HG02759 (cell line): ENCODE data around the gene DNASE1L1.
A peak's percentile ranks its signal among the peaks of the same experiment; 100 is the strongest.

Experiments
- ATAC-seq: cut with Tn5 transposase; IDR thresholded peaks from one replicate; pipeline ENCODE4 v1.9.1; 2021; ENCODE audit warnings: mild to moderate bottlenecking, moderate library complexity; ENCODE audit not compliant: unreplicated experiment

DNASE1L1 gene

DNA sequence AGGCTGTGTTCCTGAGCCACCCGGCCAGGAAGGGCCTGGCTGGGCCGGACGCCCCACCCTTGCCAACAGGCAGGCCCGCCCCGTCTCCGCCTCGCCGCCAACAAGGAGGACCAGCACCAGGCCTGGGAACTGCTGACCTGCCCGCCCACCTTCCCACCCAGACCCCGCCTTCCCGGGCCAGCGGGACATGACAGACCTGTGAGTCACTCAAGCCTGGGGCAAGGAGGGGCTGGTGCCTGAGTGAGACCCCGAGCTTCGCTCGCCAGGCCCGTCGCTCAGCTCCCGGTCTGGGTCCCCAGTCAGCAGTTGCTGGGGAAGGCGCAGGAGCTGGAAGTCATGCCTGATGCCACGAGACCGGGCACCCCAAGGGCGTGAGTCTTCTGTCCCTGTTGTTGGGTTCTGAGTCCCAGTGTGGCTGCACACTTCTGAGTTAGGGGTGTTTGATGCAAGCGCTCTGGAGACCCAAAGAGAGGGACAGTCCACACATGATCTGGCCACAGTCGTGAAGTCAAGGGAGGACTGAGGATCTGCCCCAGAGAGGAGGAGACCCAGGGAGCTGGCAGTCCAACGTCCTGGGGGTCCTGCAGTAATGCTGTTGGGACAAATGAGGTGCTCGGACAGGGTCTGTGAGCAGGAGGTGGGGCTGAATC lies at the start of gene DNASE1L1:
DNASE1L1 (minus strand) TSS at position 33 of the 650 bp plus-strand sequence. CDS start 3,686 bp downstream, outside the sequence.
- ATAC-seq, result peak; percentile 54

- ATAC-seq, result peak; percentile 79
Measured at GRCh38 chrX:154458116-154458953, 49.3 kb upstream of the DNASE1L1 start, which contains the start of gene PLXNA3. Gene PLXNA3, plus strand, starts transcription at chrX:154458281. Its CDS starts 1,903 bp downstream, at chrX:154460184.

GRCh38 chrX:154457491-154458115 lies 48.5 kb upstream of the DNASE1L1 start:
- peak; percentile 65 for ATAC-seq

GRCh38 chrX:154452823-154453222 lies 43.8 kb upstream of the DNASE1L1 start:
- no peak for ATAC-seq

DNA sequence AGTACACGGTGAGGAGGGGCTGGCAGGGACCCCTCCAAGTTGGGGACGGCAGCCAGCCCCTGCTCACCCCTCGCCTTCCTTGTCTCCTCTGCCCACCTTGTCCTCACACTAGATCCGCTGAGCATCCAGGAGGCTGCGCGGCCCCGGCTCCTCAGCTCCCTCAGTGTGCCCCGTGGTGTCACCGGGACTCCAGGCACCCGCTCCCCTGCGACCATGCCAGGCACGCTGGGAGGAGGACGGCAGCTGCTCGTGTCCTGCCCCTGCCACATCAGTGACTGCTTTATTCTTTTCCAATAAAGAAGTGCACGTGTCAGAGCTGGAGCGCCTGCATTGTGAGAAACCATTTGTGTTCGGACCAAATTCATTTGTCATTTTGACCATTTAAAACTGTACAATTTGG lies 41.3 kb upstream of the DNASE1L1 start:
- ATAC-seq, result no peak

DNA sequence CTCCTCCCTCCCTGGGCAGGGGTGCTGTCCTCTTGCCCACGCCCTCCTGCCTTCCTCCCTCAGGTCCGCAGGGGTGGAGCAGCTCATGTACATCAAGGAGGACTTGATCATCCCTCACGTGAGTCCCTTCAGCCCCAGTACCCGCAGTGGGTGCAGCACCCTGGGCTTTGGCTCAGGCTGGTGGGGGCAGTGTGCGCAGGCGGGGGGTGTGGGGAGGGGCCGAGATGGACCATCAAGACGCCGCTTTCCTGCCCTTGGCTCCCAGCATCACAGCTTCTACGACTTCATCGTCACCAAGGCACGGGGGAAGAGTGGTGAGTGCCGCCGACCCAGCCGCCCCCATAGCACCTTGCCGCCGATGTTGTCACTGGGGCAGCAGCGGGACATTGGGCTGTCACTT lies 40.6 kb upstream of the DNASE1L1 start:
- no peak for ATAC-seq

DNA sequence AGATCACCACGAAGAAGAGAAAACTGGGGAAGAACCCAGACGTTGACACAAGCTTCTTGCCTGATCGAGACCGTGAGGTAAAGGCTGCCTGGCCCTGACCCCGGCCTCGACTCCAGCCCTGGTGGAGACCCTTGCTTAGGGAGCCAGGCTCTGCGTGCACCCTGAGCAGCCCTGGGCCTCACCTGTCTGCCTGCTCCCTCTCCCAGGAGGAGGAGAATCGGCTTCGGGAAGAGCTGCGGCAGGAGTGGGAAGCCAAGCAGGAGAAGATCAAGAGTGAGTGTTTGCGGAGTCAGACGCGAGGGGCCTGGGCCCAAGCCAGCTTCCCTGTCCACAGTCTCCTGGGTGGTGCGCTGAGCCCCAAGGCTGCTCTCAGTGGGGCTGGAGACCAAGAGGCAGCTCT lies 39.4 kb upstream of the DNASE1L1 start:
- ATAC-seq, result no peak

DNA sequence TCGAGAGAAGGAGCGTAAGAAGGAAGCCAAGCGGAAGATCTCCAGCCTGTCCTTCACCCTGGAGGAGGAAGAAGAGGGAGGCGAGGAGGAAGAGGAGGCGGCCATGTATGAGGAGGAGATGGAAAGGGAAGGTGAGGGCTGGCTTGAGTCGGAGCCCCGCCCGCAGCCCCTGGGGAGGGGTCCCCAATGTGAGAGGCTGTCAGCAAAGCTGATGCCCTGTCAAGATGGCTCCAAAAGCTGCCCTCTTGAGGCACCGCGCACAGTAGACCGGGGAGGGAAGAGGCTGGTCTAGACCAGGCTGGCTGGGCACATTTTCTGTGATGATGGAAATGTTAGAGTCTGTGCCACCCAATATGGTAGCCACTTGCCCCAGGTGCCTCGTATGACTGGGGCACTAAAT lies 37.4 kb upstream of the DNASE1L1 start:
- ATAC-seq, result no peak

GRCh38 chrX:154445776-154446175 lies 36.7 kb upstream of the DNASE1L1 start:
- no peak for ATAC-seq

DNA sequence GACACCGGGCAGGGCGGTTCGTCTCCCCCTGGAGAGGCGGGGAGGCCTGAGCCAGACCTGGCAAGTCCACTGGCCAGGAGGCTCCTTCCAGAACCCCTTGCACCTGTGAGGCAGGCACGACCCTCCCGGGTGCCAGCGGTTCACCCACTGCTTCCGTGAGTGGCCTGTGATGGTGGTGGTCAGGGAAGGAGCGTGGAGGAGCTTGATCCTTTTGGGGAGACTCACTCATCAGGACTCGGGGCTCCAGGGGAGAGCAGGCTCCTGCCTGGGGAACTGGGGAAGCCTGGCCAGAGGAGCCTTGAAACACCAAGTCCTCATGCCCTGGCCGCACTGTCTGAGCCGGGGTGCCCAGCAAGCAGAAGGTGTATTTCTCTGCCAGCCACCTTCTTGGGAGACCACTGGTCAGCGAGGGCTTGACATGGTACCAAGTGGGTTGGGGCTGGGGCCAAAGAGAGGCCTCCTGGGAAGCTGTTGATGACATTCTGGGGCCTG lies 35.7 kb upstream of the DNASE1L1 start:
- ATAC-seq, result no peak

GRCh38 chrX:154443992-154444754 lies 35.1 kb upstream of the DNASE1L1 start, which contains the start of gene FAM50A:
Gene FAM50A, plus strand, starts transcription at chrX:154444141. Its CDS starts 95 bp downstream, at chrX:154444236.
- peak; percentile 85 for ATAC-seq

DNA sequence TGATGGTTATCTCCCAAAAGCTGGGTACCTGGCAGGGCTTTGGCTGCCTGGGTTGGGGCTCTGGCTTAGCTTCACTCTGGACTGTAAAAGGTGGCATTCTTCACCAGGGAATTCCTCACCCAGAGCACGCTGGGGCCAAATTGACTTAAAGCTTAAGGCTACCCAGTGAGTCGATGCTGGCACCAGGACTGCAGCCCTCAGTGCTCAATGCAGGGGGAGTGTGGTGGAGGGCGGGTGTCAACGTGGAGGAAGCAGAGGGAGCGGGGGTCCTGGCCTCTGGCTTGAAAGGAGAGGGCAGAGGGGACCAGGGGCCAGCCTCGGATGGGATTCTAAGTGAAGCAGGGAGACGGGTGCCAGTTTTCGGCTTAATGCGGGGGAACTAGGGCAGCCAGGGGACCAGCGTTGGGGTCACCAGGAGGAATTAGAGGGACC lies 34.4 kb upstream of the DNASE1L1 start:
- no peak for ATAC-seq

DNA sequence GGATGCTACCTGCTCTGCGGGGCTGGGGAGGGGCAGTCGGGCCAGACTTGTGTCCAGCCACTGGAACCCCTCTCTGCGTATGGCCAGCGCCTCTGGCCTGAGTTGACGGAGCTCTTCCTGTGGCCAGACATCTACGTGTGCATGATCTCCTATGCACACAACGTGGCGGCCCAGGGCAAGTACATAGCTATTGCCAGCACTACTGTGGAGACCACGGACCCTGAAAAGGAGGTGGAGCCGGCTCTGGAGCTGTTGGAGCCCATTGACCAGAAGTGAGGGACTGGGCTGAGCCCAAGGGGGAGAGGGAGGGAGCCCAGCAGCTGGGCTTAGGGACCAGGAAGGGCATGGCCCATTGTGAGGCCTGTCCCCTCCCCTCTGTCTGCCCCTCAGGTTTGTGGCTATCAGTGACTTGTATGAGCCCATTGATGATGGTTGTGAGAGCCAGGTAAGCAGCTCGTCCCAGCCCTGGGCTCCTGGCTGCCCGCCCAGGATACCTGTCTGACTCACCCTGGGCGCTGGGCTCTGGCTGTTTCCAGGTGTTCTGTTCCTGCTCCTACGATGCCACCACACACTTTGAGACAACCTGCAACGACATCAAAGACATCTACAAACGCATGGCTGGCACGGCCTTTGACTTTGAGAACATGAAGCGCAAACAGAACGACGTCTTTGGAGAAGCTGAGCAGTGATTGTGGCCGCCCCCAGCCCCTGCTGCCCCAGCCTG lies 33.1 kb upstream of the DNASE1L1 start:
- no peak for ATAC-seq

GRCh38 chrX:154441564-154441963 lies 32.5 kb upstream of the DNASE1L1 start:
- ATAC-seq, result no peak

DNA sequence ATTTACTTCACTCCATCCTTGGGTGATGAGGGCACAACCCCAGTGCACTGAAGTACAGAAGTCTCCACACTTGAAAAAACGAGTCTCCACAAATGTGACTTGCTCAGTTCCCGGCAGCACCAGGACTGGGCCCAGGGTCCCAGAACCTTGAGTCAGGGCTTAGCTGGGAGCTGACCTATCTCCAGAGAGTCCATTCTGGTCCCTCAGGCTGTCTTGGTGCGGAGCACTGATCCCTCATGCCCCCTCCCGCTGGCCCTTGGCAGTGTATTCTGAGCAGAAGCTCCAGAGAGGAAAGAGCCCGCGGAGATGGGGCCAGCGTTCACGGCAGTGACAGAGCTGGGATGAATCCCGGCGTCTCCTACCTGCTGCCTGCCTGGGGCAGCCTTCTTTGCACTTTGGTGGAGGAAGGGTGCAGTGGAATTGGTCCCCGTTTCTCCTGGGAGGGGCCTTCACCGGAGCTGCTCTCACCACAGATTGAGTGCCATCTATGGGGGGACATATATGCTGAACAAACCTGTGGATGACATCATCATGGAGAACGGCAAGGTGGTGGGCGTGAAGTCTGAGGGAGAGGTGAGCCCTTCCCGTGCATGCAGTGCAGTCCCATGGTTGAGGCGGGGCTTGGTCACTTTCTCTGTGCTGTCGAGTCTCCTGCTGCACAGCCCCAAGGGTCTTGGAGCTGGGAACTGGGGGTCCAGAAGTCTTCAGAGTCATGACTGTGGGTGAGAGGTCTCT lies 31.7 kb upstream of the DNASE1L1 start:
- ATAC-seq, result no peak

- ATAC-seq, result no peak
Measured at GRCh38 chrX:154439841-154440240, 30.8 kb upstream of the DNASE1L1 start.

- ATAC-seq, result no peak
Measured at GRCh38 chrX:154437971-154438893, 29.2 kb upstream of the DNASE1L1 start.
